Islet of Langerhans (tissue), 1 donor: ENCODE results near the gene KL.

Experiments used
- FAIRE-seq: peaks from one replicate; lab custom pipeline; 2011; peaks lifted over from hg19 to GRCh38; lab: Jason Lieb, UNC

KL gene

DNA sequence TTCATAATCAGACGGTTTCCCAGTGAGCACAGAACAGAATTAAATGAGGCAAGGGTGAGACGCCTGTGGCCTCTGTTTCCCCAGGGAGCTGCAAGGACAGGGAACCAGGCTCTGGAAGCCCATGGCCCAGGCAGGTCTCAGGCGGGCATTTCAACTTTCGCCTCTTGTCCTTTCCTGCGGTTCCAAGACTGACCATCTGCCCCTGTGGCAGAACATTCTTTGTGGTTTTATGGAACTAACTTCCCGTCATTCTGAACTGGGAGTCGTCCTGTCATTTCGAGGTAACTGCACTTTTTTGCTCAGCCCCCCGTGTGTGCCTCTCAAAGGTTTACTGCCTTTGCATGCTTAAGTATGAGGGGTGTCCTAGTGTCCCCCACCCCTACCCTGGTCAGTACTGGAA, 70.9 kb downstream of the KL start:
- FAIRE-seq, result no peak

DNA sequence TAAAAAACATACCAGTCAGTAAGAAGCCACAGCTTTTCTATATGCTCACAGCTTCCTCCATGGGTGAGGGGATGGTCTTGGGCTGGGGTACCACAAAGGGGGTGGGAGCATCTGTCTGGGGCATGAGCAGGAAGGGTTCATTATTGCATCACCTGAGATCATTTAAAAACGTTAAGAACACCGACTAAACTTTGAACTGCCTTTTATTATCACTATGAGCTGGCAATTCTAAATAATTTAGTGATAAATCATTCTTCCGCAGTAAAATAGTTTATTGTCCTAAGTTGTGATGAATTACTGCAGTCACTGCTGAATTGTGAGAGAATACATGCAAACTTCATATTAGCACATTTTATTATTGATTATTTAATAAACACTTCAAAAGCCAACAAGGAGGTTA, 71.6 kb downstream of the KL start:
- FAIRE-seq, result no peak

DNA sequence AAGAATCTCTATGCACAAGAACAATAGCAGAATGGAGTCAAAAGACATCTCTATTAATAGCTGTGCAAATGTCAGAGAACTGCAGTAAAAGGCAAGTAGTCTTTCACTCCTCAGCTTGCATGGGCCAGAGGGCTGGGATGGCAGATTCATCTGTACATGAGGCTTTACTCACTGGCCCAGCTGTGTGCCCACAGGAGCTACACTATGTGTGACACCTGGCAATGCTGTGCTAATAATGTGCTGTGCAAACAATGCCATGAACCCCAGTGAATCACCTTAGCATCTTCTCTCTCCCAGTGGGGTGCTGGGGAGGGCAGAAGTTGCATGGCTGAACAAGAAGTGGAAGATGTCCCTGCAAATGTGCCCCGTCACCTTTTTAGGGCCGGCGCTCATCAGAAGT, 73.1 kb downstream of the KL start:
- FAIRE-seq, result no peak

DNA sequence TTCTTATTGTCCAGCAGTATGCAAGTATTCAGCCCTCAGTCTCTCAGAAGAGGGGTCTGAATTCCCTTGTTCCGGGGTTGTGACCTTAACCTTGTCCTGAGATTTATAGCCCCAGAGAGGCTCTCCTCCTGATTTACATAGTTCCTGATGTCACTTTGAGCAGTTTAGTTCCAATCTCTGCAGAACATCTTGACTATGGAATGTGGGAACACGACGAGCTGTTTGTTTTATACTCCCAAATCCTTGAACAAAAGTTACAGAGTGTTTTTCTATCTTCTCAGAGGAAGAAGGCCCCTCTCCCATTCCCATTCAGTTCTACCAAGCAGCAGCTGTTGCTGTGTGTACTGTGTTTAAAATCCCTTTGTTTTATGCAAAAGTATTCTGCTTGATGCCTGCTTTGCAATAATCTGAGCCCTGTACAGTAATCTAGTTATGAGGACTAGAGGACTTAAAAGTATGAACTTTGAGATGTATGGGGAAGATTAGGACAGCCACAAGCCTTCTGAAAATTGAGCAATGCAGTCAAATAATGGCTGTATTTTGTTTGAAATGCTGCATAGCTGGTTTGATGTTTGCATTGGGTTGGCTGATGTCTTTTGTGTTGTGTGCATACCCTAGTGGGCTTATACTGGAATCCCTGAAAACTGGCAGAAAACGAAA, 74.7 kb downstream of the KL start:
- no peak for FAIRE-seq

DNA sequence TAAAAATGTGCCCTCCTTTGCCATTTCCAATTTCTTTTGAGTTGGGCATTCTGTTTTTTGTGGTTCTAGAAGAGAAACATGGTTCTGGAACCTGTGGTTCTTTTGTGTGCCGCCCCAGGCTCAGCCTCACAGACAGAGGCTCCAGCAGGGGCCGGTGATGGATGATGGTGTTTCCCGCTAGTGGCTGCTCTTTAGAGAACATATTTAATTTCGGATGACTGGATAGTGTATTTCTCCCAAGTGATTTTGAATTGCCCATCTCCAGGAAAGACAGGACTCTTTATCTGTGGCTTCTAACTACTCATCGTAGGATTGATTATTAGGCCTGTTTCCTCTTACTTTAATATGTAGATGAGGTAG, 75.2 kb downstream of the KL start:
- FAIRE-seq, result no peak

DNA sequence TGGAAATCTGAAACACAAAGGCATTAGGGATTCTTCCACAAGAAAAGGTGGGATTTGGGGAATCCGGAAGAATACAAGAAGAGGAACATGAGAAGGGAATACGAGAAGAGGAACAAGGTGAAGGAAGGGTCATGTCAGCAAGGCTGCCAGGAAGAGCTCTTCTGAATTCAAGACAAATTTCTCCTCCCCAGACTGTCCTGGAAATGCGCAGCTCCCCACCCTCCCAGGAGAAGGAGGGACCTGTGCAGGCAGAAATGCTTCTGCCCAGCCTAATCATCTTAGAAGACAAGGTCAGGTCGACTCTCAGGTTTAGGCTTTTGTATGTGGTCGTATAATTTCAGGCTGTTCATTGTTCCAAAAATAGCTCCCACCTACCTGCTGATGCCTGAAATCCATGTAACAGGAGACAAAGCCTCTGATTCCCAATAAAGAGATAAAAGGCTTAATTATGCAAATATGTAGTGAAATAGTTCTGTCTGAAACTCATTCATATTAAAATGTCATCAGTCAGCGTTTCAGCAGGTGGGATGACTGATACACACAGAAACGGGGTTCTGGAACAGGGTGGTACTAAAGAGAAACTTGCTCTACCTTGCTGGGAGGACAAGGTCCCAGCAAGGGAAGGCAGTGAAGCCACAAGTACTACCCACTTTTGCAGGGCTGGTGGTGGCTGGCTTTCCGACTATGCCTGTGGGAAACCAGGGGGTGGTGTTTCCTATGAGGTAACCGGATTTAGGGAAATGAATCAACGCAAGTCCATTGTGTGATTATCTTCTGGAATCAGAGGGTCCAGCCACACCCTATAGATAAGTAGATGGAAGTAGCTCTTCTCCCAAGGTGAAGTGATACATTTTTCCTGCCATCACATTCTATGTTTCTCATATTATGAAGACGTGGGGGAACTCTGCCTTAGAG, 76.1 kb downstream of the KL start:
- FAIRE-seq, result no peak

DNA sequence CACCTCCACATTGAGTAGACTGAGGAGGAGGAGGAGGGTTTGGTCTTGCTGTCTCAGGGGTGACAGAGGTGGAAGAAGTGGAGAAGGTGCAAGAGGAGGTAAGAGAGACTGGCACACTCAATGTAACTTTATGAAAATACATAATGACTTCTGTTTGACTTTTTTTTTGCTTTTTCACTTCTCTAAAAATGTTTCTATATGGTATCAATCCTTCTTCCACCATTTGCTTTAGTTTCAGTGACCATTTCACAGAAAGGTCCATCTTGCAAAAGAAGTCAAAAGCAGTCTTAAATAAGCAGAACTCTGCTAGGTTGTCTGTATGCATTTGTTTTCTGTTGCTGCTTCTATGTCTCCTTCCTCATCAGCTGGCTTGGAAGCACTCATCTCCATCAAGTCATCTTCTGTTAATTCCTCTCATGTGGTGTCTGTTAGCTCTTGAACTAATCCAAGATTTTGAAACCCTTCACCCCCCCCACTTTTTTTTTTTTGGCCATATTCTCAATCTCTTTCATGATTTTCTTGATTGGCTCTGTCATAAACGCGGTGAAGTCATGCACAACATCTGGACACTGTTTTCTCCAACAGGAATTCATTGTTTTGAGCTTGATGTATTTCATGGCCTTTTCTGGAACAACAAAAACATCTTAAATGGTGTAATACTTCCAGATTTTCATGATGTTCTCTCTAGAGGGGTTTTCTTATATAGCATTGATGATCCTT, 80.8 kb downstream of the KL start:
- no peak for FAIRE-seq

DNA sequence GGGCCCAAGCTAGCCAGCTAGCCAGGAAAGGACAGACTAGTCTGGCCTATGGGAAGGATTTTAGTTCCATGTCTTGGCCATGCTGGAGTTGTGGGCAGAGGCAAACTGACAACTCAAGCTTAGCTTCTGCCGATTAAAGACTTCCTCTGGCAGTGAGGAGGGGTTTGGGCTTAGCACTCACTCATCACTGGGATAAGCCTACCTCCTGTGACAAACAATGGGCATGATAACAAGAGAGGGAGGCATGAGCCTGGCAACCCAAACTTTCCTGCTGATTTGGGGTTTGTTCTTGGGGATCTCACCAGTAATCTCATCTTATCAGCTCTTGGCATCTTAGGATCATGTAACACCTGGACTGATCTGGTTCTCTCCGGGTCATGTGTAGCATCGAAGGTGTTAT, 83.6 kb downstream of the KL start:
- no peak for FAIRE-seq

DNA sequence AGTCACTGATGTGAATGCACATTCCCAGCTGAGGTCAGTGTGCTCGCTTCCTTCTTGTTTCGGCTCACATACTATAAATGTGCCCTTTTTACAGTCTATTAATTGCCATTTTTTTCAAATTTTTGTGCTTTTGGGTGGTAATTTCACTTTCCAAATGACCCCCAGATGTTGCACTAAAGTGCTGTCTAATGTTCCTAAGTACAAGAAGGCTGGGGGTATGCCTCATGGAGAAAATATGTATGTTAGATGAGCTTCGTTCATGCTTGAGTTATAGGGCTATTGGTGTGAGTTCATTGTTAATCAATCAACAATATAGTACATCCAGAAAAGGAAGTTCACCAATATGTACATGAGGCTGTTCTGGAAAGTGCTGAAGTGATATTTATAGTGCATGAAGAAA, 84.7 kb downstream of the KL start:
- FAIRE-seq, result no peak

DNA sequence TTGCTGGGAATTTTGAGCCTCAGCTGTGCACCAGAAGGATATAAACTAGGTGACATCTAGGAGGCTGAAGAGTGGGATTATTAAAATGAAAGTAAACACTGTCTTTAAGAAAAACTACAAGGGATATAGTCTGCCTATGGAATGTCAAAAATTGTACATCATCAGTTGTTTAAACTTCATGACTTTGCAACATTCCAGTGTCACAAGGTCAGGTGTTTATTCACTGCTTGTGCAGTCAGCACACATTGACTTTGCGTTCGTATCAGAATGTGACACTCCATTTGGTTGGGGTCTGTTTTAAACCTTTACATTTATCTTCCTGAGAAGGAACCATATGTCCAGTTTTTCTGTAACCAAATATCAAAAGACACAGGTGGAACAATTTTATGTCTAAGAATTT, 85.6 kb downstream of the KL start:
- no peak for FAIRE-seq

DNA sequence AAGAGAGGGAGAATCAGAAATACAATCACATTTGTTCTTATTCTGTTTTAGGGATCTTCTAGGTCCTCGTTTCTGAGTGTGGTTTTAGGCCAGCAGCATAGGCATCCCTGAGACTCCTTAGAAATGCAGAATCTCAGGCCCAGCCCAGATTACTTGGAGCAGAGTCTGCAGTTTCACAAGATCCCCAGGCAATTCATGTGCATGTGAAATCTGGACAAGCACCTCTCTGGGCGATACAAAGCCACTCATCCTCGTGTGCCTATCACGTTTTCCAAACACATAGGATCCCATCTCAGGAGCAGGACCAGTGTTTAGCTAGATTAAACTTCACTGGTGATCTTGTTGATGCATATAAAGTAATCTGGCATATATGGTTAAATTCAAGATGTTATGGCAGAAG, 87.2 kb downstream of the KL start:
- FAIRE-seq, result no peak

DNA sequence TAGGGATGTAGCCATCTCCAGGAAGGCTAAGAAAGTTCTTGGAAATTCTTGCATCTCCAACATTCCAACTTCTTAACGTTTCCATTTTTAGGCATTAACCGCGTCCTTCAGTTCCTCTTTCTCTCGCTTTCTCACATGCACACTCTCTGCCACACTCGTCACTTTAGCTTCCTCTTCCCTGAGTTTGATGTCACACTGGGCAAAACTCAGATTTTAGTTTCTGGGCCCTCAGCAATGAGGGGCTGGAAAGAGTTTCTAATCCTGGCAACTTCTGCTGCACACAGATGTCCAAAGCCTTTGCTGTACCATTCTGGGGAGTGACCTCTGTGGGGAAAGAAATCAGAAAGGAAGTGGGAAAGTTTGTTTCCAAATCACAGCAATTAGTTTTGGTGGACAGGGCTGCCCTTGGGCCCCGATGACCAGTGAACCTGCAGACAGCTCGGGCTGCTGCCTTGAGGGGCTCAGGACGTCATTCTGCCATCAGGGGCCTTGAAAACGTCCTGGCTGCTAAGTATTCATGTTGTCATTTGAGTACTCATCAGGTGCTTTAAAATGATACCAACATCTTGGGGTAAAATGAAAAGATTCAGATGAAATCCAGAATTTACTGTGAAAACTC, 89.3 kb downstream of the KL start:
- FAIRE-seq, result no peak

DNA sequence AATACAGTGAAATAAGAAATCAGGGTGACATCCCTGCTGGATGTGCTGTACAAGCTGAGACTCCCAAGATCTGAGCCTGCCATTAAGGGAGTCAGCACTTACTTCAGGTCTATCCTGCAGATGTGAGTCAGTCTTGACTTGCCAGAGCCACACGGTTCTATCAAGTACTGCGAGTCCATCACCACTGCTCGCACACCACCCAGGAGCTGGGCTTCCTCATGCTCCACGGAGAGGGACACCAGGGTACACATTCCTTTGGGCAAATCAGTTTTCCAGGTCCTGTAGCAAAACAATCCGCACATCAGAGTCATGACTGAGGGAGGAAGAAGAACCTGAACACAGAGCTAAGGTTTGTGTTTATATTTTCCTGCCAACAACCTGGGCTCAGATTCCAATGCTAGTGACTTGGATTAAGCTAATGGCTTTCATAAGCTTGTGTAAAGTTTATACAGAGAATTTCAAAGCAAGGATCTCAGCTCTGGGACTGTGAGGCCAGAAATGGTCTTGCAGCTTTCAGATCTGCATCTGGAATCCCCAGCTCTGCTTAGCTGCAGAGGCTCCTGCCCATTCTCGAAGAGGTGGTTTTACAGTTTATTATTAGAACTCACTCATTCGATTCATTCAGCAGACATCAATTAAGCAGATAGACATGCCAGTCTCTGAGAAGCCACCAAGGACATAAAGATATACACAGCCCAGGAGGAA, 90.6 kb downstream of the KL start:
- no peak for FAIRE-seq

DNA sequence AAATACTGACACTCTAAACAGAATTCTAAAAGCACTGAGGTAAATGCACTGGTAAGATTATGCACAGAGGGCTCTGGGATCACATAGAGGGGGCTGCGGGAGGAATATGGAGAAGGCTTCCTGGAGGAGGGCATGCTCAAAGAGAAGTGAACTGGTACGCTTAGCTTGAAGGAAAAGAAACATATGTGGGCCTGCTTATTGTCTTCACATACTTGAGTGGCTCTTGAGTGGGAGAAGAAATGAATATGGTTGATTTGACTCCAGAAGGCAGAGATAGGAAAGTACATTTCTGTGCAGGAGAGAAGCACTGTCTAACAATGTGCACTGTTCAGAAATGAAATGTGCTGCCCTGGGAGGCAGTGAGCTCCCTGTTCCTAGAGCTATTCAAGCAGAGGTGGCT, 91.1 kb downstream of the KL start:
- no peak for FAIRE-seq

DNA sequence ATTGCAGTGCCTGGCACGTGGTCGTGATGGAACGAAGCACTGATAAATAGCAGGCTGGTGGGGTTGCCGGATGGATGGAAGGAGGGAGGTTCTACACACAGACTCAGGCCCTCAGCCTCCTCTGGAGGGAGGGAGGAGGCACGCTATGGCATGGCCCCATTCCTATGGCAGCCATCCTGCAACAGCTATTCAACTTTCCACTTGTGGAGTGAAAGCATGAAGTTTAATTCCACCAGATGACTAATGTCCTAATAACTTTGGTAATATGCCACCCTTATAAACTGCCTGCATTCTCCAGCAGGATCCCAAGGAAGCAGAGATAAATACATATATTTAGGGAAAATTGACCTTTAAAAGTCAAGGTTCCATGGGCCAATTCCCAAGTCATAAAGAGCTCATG, 92.4 kb downstream of the KL start:
- no peak for FAIRE-seq

DNA sequence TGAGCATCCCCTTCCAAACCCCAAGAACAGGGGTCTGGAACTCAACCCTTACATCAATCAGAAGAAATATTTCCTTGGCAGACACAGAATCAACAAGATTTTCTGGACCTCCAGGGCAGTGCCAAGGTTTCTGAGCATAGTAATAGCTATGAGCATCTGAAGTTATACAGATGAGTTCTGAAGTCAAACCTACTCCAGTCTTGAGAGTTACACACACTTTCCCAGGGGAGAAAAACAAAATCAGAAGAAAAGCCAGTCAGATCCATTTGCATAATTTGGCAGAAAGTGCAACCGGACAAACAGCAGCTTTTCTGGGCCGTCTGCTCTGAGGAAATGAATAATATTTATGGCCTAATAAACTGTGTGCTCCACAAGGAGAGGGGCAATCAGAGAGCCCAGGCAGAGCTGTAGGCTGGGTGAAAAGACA, 93.1 kb downstream of the KL start:
- FAIRE-seq, result no peak

DNA sequence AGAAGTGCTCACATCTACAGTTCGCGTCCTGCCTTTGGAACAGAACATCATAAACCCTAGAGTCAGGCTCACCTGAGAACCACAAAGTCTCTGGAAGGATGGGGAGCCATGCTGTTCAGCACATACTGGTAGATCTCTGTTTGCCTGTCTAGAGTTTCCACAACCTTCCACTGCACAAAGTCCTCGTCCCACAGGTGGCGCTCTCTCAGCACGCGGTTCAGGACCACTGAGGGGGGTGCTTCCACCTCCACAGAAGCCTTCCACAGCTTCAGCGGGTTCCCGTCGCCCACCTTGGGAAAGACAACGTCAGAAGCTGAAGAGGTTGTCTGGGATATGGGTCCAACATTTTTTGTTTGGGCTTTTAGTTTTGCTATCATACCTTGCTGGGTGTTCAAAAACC, 93.6 kb downstream of the KL start:
- FAIRE-seq, result no peak

DNA sequence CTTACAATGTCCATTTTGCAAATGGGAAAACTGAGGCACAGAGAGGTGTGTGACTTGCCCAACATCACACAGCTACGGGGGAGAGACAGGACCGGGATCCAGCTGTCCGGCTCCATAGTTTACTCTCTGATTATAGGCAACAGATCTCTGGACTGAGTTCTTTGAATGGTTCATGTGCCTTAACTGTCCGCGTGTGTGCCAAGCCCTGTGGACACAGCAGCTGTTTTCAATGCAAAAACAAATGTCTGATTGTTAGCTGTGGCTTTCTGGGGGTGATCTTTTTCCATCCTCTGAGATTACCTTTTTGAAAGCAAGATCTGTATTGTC, 94.1 kb downstream of the KL start:
- FAIRE-seq, result no peak

DNA sequence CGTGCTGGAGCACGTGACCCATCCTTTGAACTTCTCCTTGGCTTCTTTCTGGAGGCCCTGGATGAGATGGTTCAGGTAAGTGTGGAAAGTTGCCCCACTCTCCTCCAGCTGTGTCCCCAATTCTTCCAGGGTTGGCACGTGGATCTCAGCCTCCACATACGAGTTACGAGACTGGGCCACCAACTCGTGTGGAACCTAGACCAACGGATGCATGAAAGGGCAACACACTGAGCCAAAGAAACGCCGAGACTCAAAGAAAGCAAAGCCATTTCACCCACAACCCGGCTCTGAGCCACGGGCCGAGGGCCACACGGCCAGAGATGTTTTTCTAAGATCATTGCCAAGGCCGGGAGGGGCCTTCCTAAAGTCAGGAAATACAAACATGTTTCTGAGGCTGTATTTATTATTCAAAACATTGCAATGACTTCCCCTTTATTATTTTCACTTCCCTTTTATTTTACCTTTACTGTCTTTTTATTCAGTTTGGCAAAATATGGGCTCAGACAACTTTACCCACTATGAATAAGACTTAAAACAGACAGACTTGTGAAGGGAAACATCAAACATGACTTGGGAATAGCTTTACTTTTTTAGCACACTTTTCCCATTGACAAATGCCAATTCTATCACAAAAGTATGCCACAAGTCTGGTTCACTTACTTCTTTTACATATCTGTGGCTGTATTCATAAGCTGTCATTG, 94.6 kb downstream of the KL start:
- FAIRE-seq, result no peak

DNA sequence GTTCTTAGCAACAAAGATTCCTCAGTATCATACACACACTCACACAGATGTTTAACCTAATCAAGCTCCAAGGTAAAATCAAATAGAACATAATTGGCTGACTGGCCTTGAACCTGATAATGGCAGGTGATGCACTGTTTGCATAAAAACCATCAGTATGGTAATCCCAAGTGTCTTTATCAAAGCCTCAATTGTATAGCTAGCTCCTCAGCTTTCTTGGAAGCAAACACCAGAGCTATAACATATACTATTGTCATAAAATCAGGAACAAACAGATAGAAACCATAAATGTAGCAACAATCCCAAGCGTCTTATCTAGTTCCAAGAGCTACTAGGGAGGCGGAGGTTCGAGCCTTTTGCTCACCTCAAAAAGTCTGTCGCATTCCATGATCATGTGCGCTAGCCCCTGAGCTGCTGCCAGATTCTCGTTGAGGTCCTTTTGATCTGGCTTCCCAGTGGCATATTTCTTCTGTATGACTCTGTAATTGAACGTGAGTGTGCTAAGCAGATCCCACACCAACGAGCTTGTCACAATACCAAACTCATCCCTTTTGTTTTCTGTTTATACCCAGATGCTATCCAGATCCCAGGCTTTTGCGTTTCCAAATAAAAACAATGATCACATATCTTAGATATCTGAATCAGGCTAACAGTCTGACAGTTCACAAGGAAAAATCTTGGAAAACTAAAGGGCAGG, 95.3 kb downstream of the KL start:
- FAIRE-seq, result no peak

DNA sequence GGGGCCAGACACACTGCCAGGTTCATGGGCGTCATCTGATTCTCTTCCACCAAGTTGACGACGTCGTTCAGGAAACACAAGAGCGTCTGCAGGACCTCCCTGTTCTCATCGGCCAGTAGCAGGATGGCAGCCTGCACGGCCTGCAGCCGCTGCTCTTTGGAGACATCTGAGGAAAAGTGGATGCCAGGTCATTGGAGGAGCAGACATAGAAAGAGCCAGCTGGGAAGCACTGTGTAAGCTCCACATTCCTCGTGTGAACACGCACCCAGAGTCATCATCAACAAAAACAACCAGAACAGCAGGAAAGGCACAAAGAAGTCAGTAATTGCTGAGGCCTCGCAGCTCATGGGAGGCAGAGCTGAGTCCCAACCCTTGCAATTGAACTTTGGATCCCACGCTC, 96.5 kb downstream of the KL start:
- no peak for FAIRE-seq
